Lower leg skin (tissue), 4 donors: ENCODE results near the gene DMKN. TPM values are rescaled to one million over a fixed set of nuclear protein-coding genes. Genes with fewer than 3 reads are reported as not detected.

ENCODE experiments used
- DNase-seq, 2 donors: peaks; one replicate each; pipeline ENCODE4 v3.0.0-alpha.2; 2019; ENCODE audit warnings: low spot score in 2 of 2
- H3K4me3 ChIP-seq: fragments of 200-600 bp; sonication (generic); 2 replicates; pipeline ENCODE4 v1.5.1; 2017; ENCODE audit warnings: mild to moderate bottlenecking, low read depth; ENCODE audit not compliant: poor library complexity, severe bottlenecking
- POLR2A ChIP-seq, 2 donors: fragments of 450-650 bp; IDR thresholded peaks; one replicate each; pipeline ENCODE4 v1.6.1; 2016 to 2017; ENCODE audit warnings: antibody characterized with exemption in 2 of 2, mild to moderate bottlenecking in 1 of 2, moderate library complexity in 1 of 2
- WGBS, 2 donors: methylation state at CpG; one replicate each; pipeline ENCODE4 v1.1.5; 2018; 5-methylcytosine and 5-hydroxymethylcytosine counted together
- intact Hi-C: fragments of 100-400 bp; cut with DNase I; formaldehyde crosslinking; loops from one replicate; pipeline ENCODE4 v1.15.0; 2023; ENCODE audit warnings: low total_unique reads
- total RNA-seq, 4 donors: library from RNA; depleted of rRNA; stranded (reverse); fragments of >200 nt; gene quantifications; one replicate each; pipeline ENCODE4 v1.1.0, GENCODE V29; 2016
- TF ChIP-seq, protein P1 (sequence below), 3 donors: fragments of 450-650 bp; IDR thresholded peaks; one replicate each; pipeline ENCODE4 v1.5.1; 2016; ENCODE audit warnings: antibody characterized with exemption in 3 of 3, mild to moderate bottlenecking in 3 of 3, moderate library complexity in 2 of 3

Gene DMKN
- total RNA-seq, 4 donors from 2014 or later = 5,221 to 8,616 (median 5,967) TPM

DNA sequence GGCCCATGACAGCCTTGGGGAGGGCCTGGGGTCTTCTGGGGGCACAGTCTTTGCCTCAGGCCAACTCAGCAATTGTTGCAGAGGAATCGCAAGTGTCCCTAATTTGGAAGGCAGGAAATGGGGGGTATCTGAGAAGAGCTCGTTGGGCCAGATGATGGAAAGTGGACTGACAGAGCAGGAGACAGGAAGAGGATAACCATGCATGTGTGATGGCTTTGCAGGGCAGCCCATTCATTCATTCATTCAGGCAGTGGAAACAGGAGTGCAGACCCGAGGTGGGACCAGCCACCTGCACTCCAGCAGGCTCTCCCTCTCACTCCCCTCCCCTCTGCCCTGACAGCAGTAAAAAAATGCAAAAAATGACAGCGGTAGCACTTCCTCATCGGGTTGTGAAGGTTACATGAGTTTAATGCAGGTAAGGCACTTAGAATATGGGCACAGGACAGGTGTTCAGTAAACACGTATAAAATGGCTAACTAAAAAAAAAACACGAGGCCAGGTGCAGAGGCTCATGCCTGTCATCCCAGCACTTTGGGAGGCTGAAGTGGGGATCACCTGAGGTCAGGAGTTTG is 27.0 kb upstream of the DMKN start:
- no peak for TF ChIP-seq POLR2A (IDR thresholded peaks at IDR 0.05)
- TF ChIP-seq, protein P1, sequence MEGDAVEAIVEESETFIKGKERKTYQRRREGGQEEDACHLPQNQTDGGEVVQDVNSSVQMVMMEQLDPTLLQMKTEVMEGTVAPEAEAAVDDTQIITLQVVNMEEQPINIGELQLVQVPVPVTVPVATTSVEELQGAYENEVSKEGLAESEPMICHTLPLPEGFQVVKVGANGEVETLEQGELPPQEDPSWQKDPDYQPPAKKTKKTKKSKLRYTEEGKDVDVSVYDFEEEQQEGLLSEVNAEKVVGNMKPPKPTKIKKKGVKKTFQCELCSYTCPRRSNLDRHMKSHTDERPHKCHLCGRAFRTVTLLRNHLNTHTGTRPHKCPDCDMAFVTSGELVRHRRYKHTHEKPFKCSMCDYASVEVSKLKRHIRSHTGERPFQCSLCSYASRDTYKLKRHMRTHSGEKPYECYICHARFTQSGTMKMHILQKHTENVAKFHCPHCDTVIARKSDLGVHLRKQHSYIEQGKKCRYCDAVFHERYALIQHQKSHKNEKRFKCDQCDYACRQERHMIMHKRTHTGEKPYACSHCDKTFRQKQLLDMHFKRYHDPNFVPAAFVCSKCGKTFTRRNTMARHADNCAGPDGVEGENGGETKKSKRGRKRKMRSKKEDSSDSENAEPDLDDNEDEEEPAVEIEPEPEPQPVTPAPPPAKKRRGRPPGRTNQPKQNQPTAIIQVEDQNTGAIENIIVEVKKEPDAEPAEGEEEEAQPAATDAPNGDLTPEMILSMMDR (IDR thresholded peaks at IDR 0.05) = no peak
- intact Hi-C loops = no loop called here
- no peak for DNase-seq
- no peak overlapping the region for H3K4me3 ChIP-seq
- WGBS, 2 donors = 68 to 82% methylated on average over 6 to 7 of the region's 7 CpGs

DNA sequence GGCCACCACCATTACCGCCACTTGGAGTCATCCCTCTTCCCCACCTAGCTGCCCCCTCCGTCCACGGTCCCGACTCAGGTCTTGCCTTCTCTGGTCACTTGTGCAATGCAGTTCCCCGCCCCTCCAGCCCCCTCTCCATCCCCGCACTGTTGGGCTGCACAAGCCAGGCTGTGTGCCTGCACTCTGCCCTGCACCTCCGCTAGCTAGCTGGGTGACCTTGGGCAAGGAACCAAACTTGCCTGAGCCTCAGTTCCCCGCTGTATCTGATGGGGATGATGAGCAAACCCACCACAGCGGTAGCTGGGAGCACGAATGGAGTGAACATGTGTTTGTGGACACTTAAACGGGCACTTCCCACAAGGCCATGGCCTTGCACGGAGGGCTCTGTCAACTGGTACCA is 26.4 kb upstream of the DMKN start:
- TF ChIP-seq, protein P1 (IDR thresholded peaks at IDR 0.05) = no peak
- TF ChIP-seq POLR2A (IDR thresholded peaks at IDR 0.05) = no peak
- no peak for DNase-seq
- intact Hi-C loops = no loop called here
- no peak overlapping the region for H3K4me3 ChIP-seq
- 92 to 94% methylated on average over 12 of the region's 12 CpGs for WGBS, 2 donors

DNA sequence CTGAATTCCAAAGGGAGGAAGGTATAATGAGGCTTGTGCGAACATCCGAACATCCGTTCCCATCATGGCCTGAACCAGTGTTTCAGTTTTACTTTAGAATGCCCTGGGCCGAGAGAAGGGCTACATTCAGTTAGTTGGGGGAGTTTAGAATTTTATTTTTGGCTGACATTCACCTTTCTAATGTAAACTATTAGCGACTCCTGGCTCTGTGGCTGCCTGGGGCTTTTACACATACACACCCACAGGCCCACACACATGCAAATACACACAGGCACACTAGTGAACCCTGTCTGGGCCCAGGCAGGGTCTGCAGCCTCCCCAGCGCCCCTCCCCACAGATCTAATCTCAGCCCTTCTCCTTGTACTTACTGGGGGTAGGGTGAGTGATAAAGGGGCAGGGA is 25.9 kb upstream of the DMKN start:
- H3K4me3 ChIP-seq = no peak overlapping the region
- DNase-seq = no peak
- intact Hi-C loops = no loop called here
- TF ChIP-seq POLR2A (IDR thresholded peaks at IDR 0.05) = no peak
- TF ChIP-seq, protein P1 (IDR thresholded peaks at IDR 0.05) = no peak
- WGBS, 2 donors = 69 to 81% methylated on average over 6 of the region's 6 CpGs

DNA sequence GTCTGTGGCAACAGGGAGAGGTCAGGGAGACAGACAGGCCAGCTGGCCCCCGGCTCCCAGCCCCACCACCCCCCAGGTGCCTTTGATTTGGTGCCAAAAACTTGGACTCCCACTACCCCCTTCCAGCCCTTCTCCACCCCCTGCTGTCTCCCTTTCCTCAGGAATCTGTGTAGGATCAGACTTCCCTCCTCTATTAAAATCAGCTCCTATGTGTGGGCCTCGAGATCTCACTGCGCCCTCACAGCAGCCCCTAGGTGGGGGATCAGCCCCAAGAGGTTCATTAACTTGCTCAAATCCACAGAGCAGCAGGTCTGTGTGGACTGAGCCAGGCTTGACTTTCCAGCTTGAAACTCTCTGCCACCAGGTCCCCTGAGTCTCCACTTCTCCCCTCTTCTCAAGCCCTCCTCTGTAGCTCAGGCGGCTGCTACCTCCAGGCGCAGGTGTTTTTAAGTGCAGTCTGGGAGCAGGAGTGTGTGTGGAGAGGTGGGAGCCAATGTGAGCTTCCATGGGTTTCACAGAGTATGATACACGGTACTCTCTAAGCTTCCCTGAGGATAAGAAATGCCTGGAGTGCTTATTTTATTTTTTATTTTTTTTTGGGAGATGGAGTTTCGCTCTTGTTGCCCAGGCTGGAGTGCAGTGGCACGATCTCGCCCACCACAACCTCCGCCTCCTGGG is 21.5 kb upstream of the DMKN start:
- intact Hi-C loops = no loop called here
- no peak for DNase-seq
- 60 to 66% methylated on average over 10 of the region's 10 CpGs for WGBS, 2 donors
- no peak overlapping the region for H3K4me3 ChIP-seq
- TF ChIP-seq, protein P1 (IDR thresholded peaks at IDR 0.05) = no peak
- TF ChIP-seq POLR2A (IDR thresholded peaks at IDR 0.05) = no peak

DNA sequence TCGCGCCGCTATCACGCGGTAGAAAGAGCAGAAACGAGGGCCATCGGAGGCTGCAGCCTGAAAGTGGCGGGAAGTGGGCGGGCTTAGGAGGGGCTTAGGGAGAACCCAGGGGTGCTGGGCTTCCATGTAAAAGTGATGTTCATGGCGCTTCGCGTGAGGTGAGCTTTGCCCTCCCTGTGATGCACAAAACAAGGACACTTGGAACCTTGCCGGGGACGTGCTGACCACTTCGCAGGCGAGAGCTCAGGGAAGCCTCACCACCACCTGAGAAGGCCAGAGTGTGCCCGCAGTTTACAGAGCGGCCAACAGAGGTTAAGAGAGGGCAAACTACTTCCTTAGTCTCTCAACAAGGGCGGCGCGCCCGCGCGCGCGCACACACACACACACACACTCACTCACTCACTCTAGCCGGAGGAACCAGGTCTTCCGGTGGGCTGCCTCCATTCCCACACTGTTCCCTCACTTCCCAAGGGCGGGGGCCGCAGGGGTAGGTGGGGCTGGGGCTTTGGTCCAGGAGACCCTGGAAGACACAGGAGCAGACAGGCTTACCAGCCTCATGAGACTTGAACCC is 20.5 kb upstream of the DMKN start:
- H3K4me3 ChIP-seq = no peak overlapping the region
- TF ChIP-seq, protein P1 (IDR thresholded peaks at IDR 0.05) = no peak
- no peak for TF ChIP-seq POLR2A (IDR thresholded peaks at IDR 0.05)
- no peak for DNase-seq
- WGBS, 2 donors = 1 to 6% methylated on average over 26 to 29 of the region's 30 CpGs
- intact Hi-C loops = no loop called here
